Mesodermal cell (in vitro differentiated cells): ENCODE data around the gene ZNF816.
"Not testable (repeated sequence)": the region's sequence is repeated elsewhere in the genome, so short reads cannot be mapped to it uniquely, and the experiment has no call there.

Source experiments
- H3K27ac ChIP-seq: 2 replicates; pipeline ENCODE4 v1.7.0; 2013; ENCODE audit warnings: mild to moderate bottlenecking, low read depth, low read length, moderate library complexity; ENCODE audit not compliant: severe bottlenecking
- H3K36me3 ChIP-seq: 2 replicates; pipeline ENCODE4 v1.7.1; 2013; ENCODE audit warnings: mild to moderate bottlenecking, low read length, moderate library complexity; ENCODE audit not compliant: control insufficient read depth, insufficient read depth
- H3K4me1 ChIP-seq: one replicate; pipeline ENCODE4 v1.7.1; 2013; ENCODE audit warnings: mild to moderate bottlenecking, low read length; ENCODE audit not compliant: insufficient read depth, control insufficient read depth, poor library complexity, severe bottlenecking
- H3K4me3 ChIP-seq: 2 replicates; pipeline ENCODE4 v1.7.0; 2013; ENCODE audit warnings: low read length, control low read depth, mild to moderate bottlenecking; ENCODE audit not compliant: insufficient read depth, poor library complexity, severe bottlenecking; ENCODE audit errors: extremely low read depth
- H3K9me3 ChIP-seq: 2 replicates; pipeline ENCODE4 v1.7.1; 2013; ENCODE audit warnings: mild to moderate bottlenecking, low read length, moderate library complexity; ENCODE audit not compliant: control insufficient read depth
- WGBS, 2 experiments: methylation state at CpG; one replicate each; pipeline ENCODE4 v1.1.5; 2013; ENCODE audit warnings: missing lambda C conversion rate in 2 of 2; ENCODE audit not compliant: insufficient coverage in 2 of 2; 5-methylcytosine and 5-hydroxymethylcytosine counted together

The ZNF816 gene

GRCh38 chr19:52961981-52962380, 700 bp downstream of the ZNF816 start:
- Histone ChIP-seq H3K27ac (peak overlapping the region; percentile 72), H3K4me1 (no peaks in the 10 kb centered on the region), H3K36me3 (peaks cover 40% of the 10 kb centered on the region), H3K4me3 (peak overlapping the region; percentile 65), H3K9me3 (peaks cover 45% of the 10 kb centered on the region)
- whole genome bisulfite sequencing, 2 experiments: 0 to 69% methylated on average over 1 to 3 of the region's 5 CpGs

GRCh38 chr19:52959613-52960295, 2.9 kb downstream of the ZNF816 start:
- Histone ChIP-seq H3K27ac (no peak overlapping the region), H3K9me3 (peaks cover 62% of the 10 kb centered on the region), H3K36me3 (peaks cover 62% of the 10 kb centered on the region), H3K4me1 (no peaks in the 10 kb centered on the region), H3K4me3 (no peak overlapping the region)
- 94 to 96% methylated on average over 9 of the region's 11 CpGs for WGBS, 2 experiments

GRCh38 chr19:52957591-52957990, 5.1 kb downstream of the ZNF816 start:
- H3K9me3 ChIP-seq: peaks cover 70% of the 10 kb centered on the region
- no peak overlapping the region for H3K27ac ChIP-seq
- H3K36me3 ChIP-seq: peaks cover 81% of the 10 kb centered on the region
- WGBS, 2 experiments: 91 to 93% methylated on average over 8 of the region's 8 CpGs
- H3K4me1 ChIP-seq: no peaks in the 10 kb centered on the region
- no peak overlapping the region for H3K4me3 ChIP-seq

- Histone ChIP-seq H3K36me3 (peaks cover 88% of the 10 kb centered on the region), H3K27ac (no peak overlapping the region), H3K4me1 (no peaks in the 10 kb centered on the region), H3K4me3 (no peak overlapping the region), H3K9me3 (peaks cover 77% of the 10 kb centered on the region)
- WGBS, 2 experiments: 95% methylated on average over 9 to 10 of the region's 10 CpGs
Observed at GRCh38 chr19:52956917-52957316, 5.8 kb downstream of the ZNF816 start.

- Histone ChIP-seq H3K4me3 (no peak overlapping the region), H3K4me1 (no peaks in the 10 kb centered on the region), H3K9me3 (peaks cover 75% of the 10 kb centered on the region), H3K36me3 (peaks cover 57% of the 10 kb centered on the region), H3K27ac (no peak overlapping the region)
- WGBS, 2 experiments: no CpG with 5 or more reads among the region's 1 CpG
Observed at GRCh38 chr19:52949422-52949821, 13.3 kb downstream of the ZNF816 start.

GRCh38 chr19:52948025-52948770, 14.5 kb downstream of the ZNF816 start:
- Histone ChIP-seq H3K4me1 (no peaks in the 10 kb centered on the region), H3K36me3 (peaks cover 48% of the 10 kb centered on the region), H3K9me3 (peaks cover 70% of the 10 kb centered on the region), H3K27ac (no peak overlapping the region), H3K4me3 (no peak overlapping the region)
- 97 to 100% methylated on average over 5 to 6 of the region's 13 CpGs for WGBS, 2 experiments

- no peak overlapping the region for H3K27ac ChIP-seq
- no peaks in the 10 kb centered on the region for H3K4me1 ChIP-seq
- peaks cover 32% of the 10 kb centered on the region for H3K36me3 ChIP-seq
- H3K9me3 ChIP-seq: peaks cover 56% of the 10 kb centered on the region
- H3K4me3 ChIP-seq: no peak overlapping the region
- WGBS, 2 experiments: 90 to 97% methylated on average over 14 to 26 of the region's 39 CpGs
Observed at GRCh38 chr19:52946322-52947310, 16.1 kb downstream of the ZNF816 start.

GRCh38 chr19:52945652-52946321, 16.9 kb downstream of the ZNF816 start:
- Histone ChIP-seq H3K27ac (no peak overlapping the region), H3K36me3 (peaks cover 24% of the 10 kb centered on the region), H3K9me3 (peaks cover 48% of the 10 kb centered on the region), H3K4me3 (no peak overlapping the region), H3K4me1 (no peaks in the 10 kb centered on the region)
- WGBS, 2 experiments: 94 to 96% methylated on average over 20 to 23 of the region's 24 CpGs

GRCh38 chr19:52944703-52945493, 17.8 kb downstream of the ZNF816 start:
- H3K36me3 ChIP-seq: peaks cover 20% of the 10 kb centered on the region
- WGBS, 2 experiments: 87 to 90% methylated on average over 12 of the region's 17 CpGs
- H3K27ac ChIP-seq, H3K4me1 ChIP-seq, H3K4me3 ChIP-seq: not testable (repeated sequence)
- peaks cover 39% of the 10 kb centered on the region for H3K9me3 ChIP-seq
